Fibroblast of lung (primary cell): ENCODE results near the gene ZNF26.

ENCODE experiments used
- CTCF ChIP-seq, 2 donors: IDR thresholded peaks in 1 of 2; conservative IDR thresholded peaks in 1 of 2; 1 replicate in 1 of 2; 2 replicates in 1 of 2; pipeline ENCODE4 v1.5.1; 2011 to 2012; ENCODE audit warnings: low read length in 2 of 2, control low read depth in 1 of 2, inconsistent platforms in 1 of 2, low read depth in 1 of 2, mild to moderate bottlenecking in 1 of 2
- EZH2 ChIP-seq: IDR thresholded peaks from 2 replicates; pipeline ENCODE4 v1.5.1; 2012; ENCODE audit warnings: low read length, control low read depth, mild to moderate bottlenecking; ENCODE audit errors: missing control alignments

GRCh38 chr12:132955094-132956010 lies 30.8 kb upstream of the ZNF26 start:
- TF ChIP-seq CTCF (conservative IDR thresholded peaks at IDR 0.05 in 1 of 2, IDR thresholded peaks at IDR 0.05 in 1 of 2; ENCODE audit: low read depth in 1 of 2, low read length in 2 of 2) (no peak), EZH2 (no peak)
